Measurements from ENCODE around the gene TMEM131L.
"Not testable (repeated sequence)": the region's sequence is repeated elsewhere in the genome, so short reads cannot be mapped to it uniquely, and the experiment has no call there.

The TMEM131L gene

GRCh38 chr4:153573881-153574802, 108.0 kb downstream of the TMEM131L start:
- no peak for DNase-seq

GRCh38 chr4:153576443-153576774, 110.2 kb downstream of the TMEM131L start:
- no peak for DNase-seq

- no peak for DNase-seq
Observed at GRCh38 chr4:153577053-153577452, 110.9 kb downstream of the TMEM131L start.

- no peak for DNase-seq
Observed at GRCh38 chr4:153579410-153579809, 113.2 kb downstream of the TMEM131L start.

- no peak for DNase-seq
Observed at GRCh38 chr4:153579872-153580271, 113.7 kb downstream of the TMEM131L start.

GRCh38 chr4:153582954-153583702, 117.0 kb downstream of the TMEM131L start:
- no peak for DNase-seq

- no peak for DNase-seq
Observed at GRCh38 chr4:153585026-153585425, 118.9 kb downstream of the TMEM131L start.

- no peak for DNase-seq
Observed at GRCh38 chr4:153589703-153590595, 123.8 kb downstream of the TMEM131L start.

GRCh38 chr4:153591441-153591840, 125.3 kb downstream of the TMEM131L start:
- no peak for DNase-seq

- no peak for DNase-seq
Observed at GRCh38 chr4:153592064-153592463, 125.9 kb downstream of the TMEM131L start.

- no peak for DNase-seq
Observed at GRCh38 chr4:153593161-153593560, 127.0 kb downstream of the TMEM131L start.

GRCh38 chr4:153594210-153594609, 128.1 kb downstream of the TMEM131L start:
- DNase-seq = no peak

GRCh38 chr4:153595894-153596601, 129.9 kb downstream of the TMEM131L start:
- no peak for DNase-seq

- DNase-seq = no peak
Observed at GRCh38 chr4:153602758-153603157, 136.6 kb downstream of the TMEM131L start.

- no peak for DNase-seq
Observed at GRCh38 chr4:153603258-153603657, 137.1 kb downstream of the TMEM131L start.

GRCh38 chr4:153603835-153604234, 137.7 kb downstream of the TMEM131L start:
- no peak for DNase-seq

- not testable (repeated sequence) for DNase-seq
Observed at GRCh38 chr4:153609070-153609469, 142.9 kb downstream of the TMEM131L start.

GRCh38 chr4:153610623-153611376, 144.6 kb downstream of the TMEM131L start:
- no peak for DNase-seq

GRCh38 chr4:153611679-153612078, 145.5 kb downstream of the TMEM131L start:
- no peak for DNase-seq

- DNase-seq = no peak
Observed at GRCh38 chr4:153612878-153613277, 146.7 kb downstream of the TMEM131L start.

- DNase-seq = no peak
Observed at GRCh38 chr4:153616006-153616555, 149.9 kb downstream of the TMEM131L start.
